ENCODE data around the gene TEX36.

TEX36 gene

GRCh38 chr10:125722811-125723210, 39.8 kb upstream of the TEX36 start:
- Histone ChIP-seq H3F3A (ENCODE audit: insufficient read depth, low read length) (no peaks in the 10 kb centered on the region), H3K79me2 (ENCODE audit: insufficient read depth, low read length) (peaks cover 20% of the 10 kb centered on the region; the same call in 1 of the 2 replicates), H4K20me1 (ENCODE audit: insufficient read depth, low read length) (no peaks in the 10 kb centered on the region), H3K9me3 (ENCODE audit: low read length) (no peaks in the 10 kb centered on the region), H3K27ac (ENCODE audit: low read depth, low read length, poor library complexity, severe bottlenecking) (no peak overlapping the region), H3K4me3 (ENCODE audit: low read depth, low read length, poor library complexity, severe bottlenecking) (no peak overlapping the region), H3K9ac (ENCODE audit: low read length) (no peak overlapping the region), H3K9me2 (ENCODE audit: low read depth, low read length) (no peaks in the 10 kb centered on the region), H3K36me3 (ENCODE audit: insufficient read depth, low read length) (peaks cover 65% of the 10 kb centered on the region), H3K4me2 (ENCODE audit: low read length) (no peak overlapping the region), H2AFZ (ENCODE audit: low read length) (no peak overlapping the region), H3K4me1 (ENCODE audit: insufficient read depth, low read length, severe bottlenecking) (peaks cover 25% of the 10 kb centered on the region), H3K27me3 (ENCODE audit: insufficient read depth, low read length) (no peaks in the 10 kb centered on the region)
- TF ChIP-seq EZH2 (IDR thresholded peaks at IDR 0.05; ENCODE audit: borderline replicate concordance, low read length) = no peak
- no peak for TF ChIP-seq CTCF (IDR thresholded peaks at IDR 0.05; ENCODE audit: low read length)

GRCh38 chr10:125721035-125721434, 38.1 kb upstream of the TEX36 start:
- H3K27ac ChIP-seq (ENCODE audit: low read depth, low read length, poor library complexity, severe bottlenecking) = no peak overlapping the region
- H3K27me3 ChIP-seq (ENCODE audit: insufficient read depth, low read length) = no peaks in the 10 kb centered on the region
- no peaks in the 10 kb centered on the region for H3K9me3 ChIP-seq (ENCODE audit: low read length)
- H4K20me1 ChIP-seq (ENCODE audit: insufficient read depth, low read length) = no peaks in the 10 kb centered on the region
- H2AFZ ChIP-seq (ENCODE audit: low read length) = no peak overlapping the region
- H3K9ac ChIP-seq (ENCODE audit: low read length) = peak overlapping the region; percentile 79
- H3K9me2 ChIP-seq (ENCODE audit: low read depth, low read length) = no peaks in the 10 kb centered on the region
- H3F3A ChIP-seq (ENCODE audit: insufficient read depth, low read length) = no peaks in the 10 kb centered on the region
- H3K4me3 ChIP-seq (ENCODE audit: low read depth, low read length, poor library complexity, severe bottlenecking) = peak overlapping the region; percentile 79
- no peak for TF ChIP-seq EZH2 (IDR thresholded peaks at IDR 0.05; ENCODE audit: borderline replicate concordance, low read length)
- no peak for TF ChIP-seq CTCF (IDR thresholded peaks at IDR 0.05; ENCODE audit: low read length)
- H3K4me1 ChIP-seq (ENCODE audit: insufficient read depth, low read length, severe bottlenecking) = peaks cover 25% of the 10 kb centered on the region
- peaks cover 20% of the 10 kb centered on the region; the same call in 1 of the 2 replicates for H3K79me2 ChIP-seq (ENCODE audit: insufficient read depth, low read length)
- peak overlapping the region; percentile 72 for H3K4me2 ChIP-seq (ENCODE audit: low read length)
- H3K36me3 ChIP-seq (ENCODE audit: insufficient read depth, low read length) = peaks cover 47% of the 10 kb centered on the region

GRCh38 chr10:125720002-125720382, 37.0 kb upstream of the TEX36 start:
- Histone ChIP-seq H3K4me1 (ENCODE audit: insufficient read depth, low read length, severe bottlenecking) (peaks cover 25% of the 10 kb centered on the region), H3K9me3 (ENCODE audit: low read length) (no peaks in the 10 kb centered on the region), H4K20me1 (ENCODE audit: insufficient read depth, low read length) (no peaks in the 10 kb centered on the region), H3K79me2 (ENCODE audit: insufficient read depth, low read length) (peaks cover 20% of the 10 kb centered on the region; the same call in 1 of the 2 replicates), H3K4me2 (ENCODE audit: low read length) (peak overlapping the region; percentile 72), H3K4me3 (ENCODE audit: low read depth, low read length, poor library complexity, severe bottlenecking) (peak overlapping the region; percentile 79), H3K36me3 (ENCODE audit: insufficient read depth, low read length) (peaks cover 39% of the 10 kb centered on the region), H3K27me3 (ENCODE audit: insufficient read depth, low read length) (no peaks in the 10 kb centered on the region), H3K9me2 (ENCODE audit: low read depth, low read length) (no peaks in the 10 kb centered on the region), H2AFZ (ENCODE audit: low read length) (peak overlapping the region; percentile 10; the same call in 1 of the 2 replicates), H3K9ac (ENCODE audit: low read length) (peak overlapping the region; percentile 79), H3K27ac (ENCODE audit: low read depth, low read length, poor library complexity, severe bottlenecking) (peak overlapping the region; percentile 43), H3F3A (ENCODE audit: insufficient read depth, low read length) (no peaks in the 10 kb centered on the region)
- TF ChIP-seq CTCF (IDR thresholded peaks at IDR 0.05; ENCODE audit: low read length) (no peak), EZH2 (IDR thresholded peaks at IDR 0.05; ENCODE audit: borderline replicate concordance, low read length) (no peak)
